ENCODE data around the gene MMP26.

The MMP26 gene

DNA sequence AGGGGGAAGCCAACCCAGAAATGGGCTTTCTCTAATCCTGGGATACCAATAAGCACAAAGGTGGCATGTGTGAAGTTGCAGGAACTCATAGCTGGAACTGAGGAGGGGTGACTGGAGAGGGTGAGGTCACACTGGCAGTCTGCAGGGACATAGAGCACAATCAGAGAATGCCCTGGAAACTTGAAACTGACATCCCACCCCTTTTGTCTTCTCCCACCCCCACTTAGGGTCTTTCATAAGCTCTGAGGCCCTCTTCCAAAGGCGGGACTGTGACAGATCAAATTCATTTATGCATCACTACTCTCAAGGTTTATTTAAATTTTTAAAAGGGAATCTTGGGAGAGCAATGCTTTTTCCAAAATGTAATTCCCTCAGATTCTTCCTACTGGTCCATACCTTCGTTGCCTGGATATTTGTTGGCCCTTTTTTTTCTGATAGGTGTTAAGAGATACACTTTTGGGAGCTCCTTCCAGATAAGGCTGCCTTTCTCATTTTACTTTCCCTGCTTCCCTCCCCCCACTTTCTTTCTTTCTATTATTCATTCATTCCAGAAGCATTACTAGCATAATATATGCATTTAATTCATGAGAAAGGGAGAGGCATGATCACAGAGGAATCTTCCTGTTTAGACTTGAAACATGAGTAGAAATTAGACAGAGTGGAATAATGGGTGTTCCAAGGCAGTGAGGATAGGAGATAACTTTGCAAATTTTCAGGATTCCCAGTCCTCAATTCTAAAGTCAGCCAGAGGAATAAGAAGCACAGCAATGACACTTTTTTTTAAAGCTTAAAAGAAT, 21.8 kb upstream of the MMP26 start:
- H3K9me3 ChIP-seq: no peaks in the 10 kb centered on the region
- H3K4me3 ChIP-seq (ENCODE audit: low read depth in 1 of 2, low read length in 1 of 2): no peak overlapping the region
- no peaks in the 10 kb centered on the region for H3K27me3 ChIP-seq
- no peaks in the 10 kb centered on the region for H3K36me3 ChIP-seq
- TF ChIP-seq, protein P1, sequence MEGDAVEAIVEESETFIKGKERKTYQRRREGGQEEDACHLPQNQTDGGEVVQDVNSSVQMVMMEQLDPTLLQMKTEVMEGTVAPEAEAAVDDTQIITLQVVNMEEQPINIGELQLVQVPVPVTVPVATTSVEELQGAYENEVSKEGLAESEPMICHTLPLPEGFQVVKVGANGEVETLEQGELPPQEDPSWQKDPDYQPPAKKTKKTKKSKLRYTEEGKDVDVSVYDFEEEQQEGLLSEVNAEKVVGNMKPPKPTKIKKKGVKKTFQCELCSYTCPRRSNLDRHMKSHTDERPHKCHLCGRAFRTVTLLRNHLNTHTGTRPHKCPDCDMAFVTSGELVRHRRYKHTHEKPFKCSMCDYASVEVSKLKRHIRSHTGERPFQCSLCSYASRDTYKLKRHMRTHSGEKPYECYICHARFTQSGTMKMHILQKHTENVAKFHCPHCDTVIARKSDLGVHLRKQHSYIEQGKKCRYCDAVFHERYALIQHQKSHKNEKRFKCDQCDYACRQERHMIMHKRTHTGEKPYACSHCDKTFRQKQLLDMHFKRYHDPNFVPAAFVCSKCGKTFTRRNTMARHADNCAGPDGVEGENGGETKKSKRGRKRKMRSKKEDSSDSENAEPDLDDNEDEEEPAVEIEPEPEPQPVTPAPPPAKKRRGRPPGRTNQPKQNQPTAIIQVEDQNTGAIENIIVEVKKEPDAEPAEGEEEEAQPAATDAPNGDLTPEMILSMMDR (IDR thresholded peaks at IDR 0.05): no peak
- no peak overlapping the region for H3K27ac ChIP-seq
- H3K4me1 ChIP-seq (ENCODE audit: control insufficient read depth in 1 of 2, insufficient read depth in 1 of 2, low read depth in 1 of 2, low read length in 1 of 2): no peaks in the 10 kb centered on the region

DNA sequence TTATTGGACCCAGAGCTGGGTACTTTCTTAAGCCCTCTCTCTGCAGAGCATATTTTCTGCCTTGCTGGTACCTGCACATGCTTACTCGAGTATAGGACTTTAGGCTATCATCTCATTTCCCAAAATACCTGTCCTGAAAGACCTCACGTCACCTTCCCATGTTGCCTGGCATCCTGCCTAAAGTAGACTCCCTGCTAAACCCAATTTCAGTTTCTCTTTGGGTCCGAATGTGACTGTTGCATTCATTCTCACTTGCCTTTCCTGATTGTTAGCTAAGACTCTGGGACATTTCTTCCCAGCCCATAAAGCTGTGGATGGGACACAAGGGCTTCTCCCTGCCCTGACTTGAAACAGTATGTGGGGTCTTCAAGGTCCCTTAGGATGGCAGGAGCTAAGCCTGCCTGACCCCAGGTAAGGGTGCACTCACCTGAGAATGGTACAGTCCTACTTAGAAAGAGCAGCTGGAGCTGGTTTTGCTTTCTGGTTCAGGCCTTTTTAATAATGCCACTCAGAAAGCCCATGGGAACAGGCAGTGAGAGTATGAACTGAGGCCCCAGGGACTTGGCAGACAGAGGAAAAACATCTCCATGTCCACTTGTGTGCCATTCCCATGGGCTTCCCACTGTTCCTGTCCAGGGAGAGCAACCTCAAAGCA, 19.8 kb upstream of the MMP26 start:
- Histone ChIP-seq H3K4me1 (ENCODE audit: control insufficient read depth in 1 of 2, insufficient read depth in 1 of 2, low read depth in 1 of 2, low read length in 1 of 2) (no peaks in the 10 kb centered on the region), H3K27ac (no peak overlapping the region), H3K27me3 (no peaks in the 10 kb centered on the region), H3K4me3 (ENCODE audit: low read depth in 1 of 2, low read length in 1 of 2) (no peak overlapping the region), H3K9me3 (no peaks in the 10 kb centered on the region), H3K36me3 (no peaks in the 10 kb centered on the region)
- TF ChIP-seq, protein P1 (IDR thresholded peaks at IDR 0.05): no peak

DNA sequence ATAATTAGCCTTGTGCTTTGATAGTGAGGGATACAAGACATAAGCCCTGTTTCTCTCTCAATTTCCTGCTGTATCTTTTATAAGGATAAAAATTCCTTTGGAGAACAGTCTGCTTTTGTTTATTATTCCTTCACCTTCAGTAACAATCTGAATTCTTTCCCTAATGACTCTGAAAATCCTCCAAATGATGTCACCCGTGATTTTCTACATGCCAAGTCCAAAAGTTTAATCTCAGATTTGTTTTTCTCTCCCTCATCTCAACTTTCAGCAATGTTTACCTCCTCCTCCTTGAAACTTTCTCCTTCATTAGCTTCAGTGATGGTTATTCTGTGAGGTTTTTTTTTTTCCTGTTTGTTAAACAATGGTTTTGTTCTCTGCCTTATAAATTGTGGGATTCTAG, 9.1 kb upstream of the MMP26 start:
- Histone ChIP-seq H3K9me3 (no peaks in the 10 kb centered on the region), H3K4me3 (ENCODE audit: low read depth in 1 of 2, low read length in 1 of 2) (no peak overlapping the region), H3K4me1 (ENCODE audit: control insufficient read depth in 1 of 2, insufficient read depth in 1 of 2, low read depth in 1 of 2, low read length in 1 of 2) (no peaks in the 10 kb centered on the region), H3K27me3 (no peaks in the 10 kb centered on the region), H3K36me3 (no peaks in the 10 kb centered on the region), H3K27ac (no peak overlapping the region)
- TF ChIP-seq, protein P1 (IDR thresholded peaks at IDR 0.05): no peak

DNA sequence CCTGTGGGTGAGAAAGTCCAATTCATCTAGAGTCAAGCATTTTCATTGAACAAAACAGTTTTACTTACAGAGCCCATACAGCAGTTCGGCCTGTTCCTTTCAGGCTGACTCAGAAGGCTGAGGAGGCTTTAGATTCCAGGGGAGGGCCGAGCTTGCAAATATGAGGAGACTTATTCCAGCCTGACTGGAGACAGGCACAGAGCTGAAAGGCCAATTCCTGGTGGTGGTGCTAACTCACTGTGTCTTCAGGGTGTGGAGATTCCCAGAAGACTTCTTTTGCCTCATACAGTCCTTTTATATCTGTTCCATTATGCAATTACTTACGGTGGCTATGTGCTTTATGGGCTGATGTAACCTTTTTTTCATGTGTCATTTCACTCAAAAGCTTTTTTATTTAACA, 7.0 kb upstream of the MMP26 start, which contains the start of gene OR51E2:
Gene OR51E2 (minus strand): TSS at position 269 of the 400 bp plus-strand sequence. CDS start 15,142 bp downstream, outside the sequence.
- H3K36me3 ChIP-seq: no peaks in the 10 kb centered on the region
- no peaks in the 10 kb centered on the region for H3K27me3 ChIP-seq
- H3K4me1 ChIP-seq (ENCODE audit: control insufficient read depth in 1 of 2, insufficient read depth in 1 of 2, low read depth in 1 of 2, low read length in 1 of 2): no peaks in the 10 kb centered on the region
- H3K4me3 ChIP-seq (ENCODE audit: low read depth in 1 of 2, low read length in 1 of 2): no peak within 1 kb of the TSS
- H3K9me3 ChIP-seq: no peaks in the 10 kb centered on the region
- no peak within 1 kb of the TSS for H3K27ac ChIP-seq
- TF ChIP-seq, protein P1 (IDR thresholded peaks at IDR 0.05): no peak

DNA sequence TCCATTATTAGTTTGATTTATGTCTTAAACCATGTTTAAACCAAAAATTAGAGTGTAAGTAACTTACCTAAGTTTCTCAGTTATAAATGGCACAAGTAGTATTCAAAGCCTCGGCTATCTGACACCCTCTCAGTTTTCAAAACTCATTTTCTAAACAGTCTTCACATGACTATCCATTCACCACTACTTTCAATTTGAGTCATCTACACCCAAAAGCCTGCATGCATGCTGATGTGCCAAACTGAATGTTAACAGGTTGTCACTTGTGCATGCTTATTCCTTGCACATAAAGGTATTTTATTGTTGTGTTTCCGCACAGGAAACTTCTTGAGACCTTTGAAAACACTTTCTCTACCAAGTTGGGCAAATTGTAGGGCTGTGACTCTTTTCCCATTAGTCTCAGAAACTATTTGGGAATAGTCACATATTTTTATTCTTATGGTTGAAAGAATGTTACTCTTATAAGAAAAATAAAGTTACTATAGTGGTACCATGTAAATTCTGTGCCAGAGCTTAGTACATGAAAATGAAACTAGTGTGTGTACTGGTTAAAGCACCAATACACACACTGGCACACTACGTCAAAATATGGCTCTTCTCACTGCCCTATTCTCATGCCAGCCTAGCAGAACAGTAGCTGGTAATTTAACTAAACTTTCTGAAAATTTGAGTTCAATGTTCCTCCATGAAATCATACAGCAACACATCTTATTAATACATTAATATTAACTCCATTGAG, 4.7 kb upstream of the MMP26 start:
- Histone ChIP-seq H3K36me3 (no peaks in the 10 kb centered on the region), H3K27ac (no peak overlapping the region), H3K4me3 (ENCODE audit: low read depth in 1 of 2, low read length in 1 of 2) (no peak overlapping the region), H3K9me3 (no peaks in the 10 kb centered on the region), H3K27me3 (peaks cover 3% of the 10 kb centered on the region), H3K4me1 (ENCODE audit: control insufficient read depth in 1 of 2, insufficient read depth in 1 of 2, low read depth in 1 of 2, low read length in 1 of 2) (no peaks in the 10 kb centered on the region)
- TF ChIP-seq, protein P1 (IDR thresholded peaks at IDR 0.05): no peak

Data from neutrophil (primary cell).